HCT116 (cell line): Measurements from ENCODE around the gene TMTC2. TPM values are rescaled to one million over a fixed set of nuclear protein-coding genes. Genes with fewer than 3 reads are reported as not detected.
A peak's percentile ranks its signal among the peaks of the same experiment; 100 is the strongest.

Source experiments
- ATAC-seq: fragments of 200-7000 bp; cut with Tn5 transposase; 2 replicates; pipeline ENCODE4 v1.9.1; 2020; ENCODE audit warnings: mild to moderate bottlenecking, moderate library complexity
- BruUV-seq: library from RNA; stranded (reverse); fragments of 400-500 nt; replicated peaks from 2 replicates; lab custom pipeline; 2021; lab: Mats Ljungman, UMichigan
- CTCF ChIA-PET: fragments of 300-600 bp; sonication (Branson Sonifier 250); formaldehyde crosslinking; loops from one replicate; lab custom pipeline; 2021; ENCODE audit warnings: antibody characterized with exemption; lab: Charles Lee
- POLR2A ChIA-PET: fragments of 300-600, 350-600 bp; sonication (Branson Sonifier 250); formaldehyde crosslinking; loops from one replicate; lab custom pipeline; 2021; ENCODE audit warnings: antibody characterized with exemption; lab: Charles Lee
- RAD21 ChIA-PET, 2 experiments: fragments of 300-600 bp; sonication (Branson Sonifier 250); formaldehyde crosslinking; loops; one replicate each; lab custom pipeline; 2023; ENCODE audit warnings: low total read pairs in 2 of 2; ENCODE audit not compliant: uncharacterized antibody in 2 of 2, unreplicated experiment in 2 of 2, low non-redundant PET in 1 of 2; lab: Charles Lee
- DNase-seq: peaks from one replicate; pipeline ENCODE4 v3.0.0-alpha.2; 2010; ENCODE audit warnings: low read depth, low spot score
- H2AFZ ChIP-seq: fragments of 200-600 bp; shearing (Covaris generic), sonication (generic); 2 replicates; pipeline ENCODE4 v1.6.1; 2017; ENCODE audit warnings: low read depth, mixed run types, mixed read lengths, antibody characterized with exemption, low read length; ENCODE audit not compliant: poor library complexity, severe bottlenecking
- H3K27ac ChIP-seq: 2 replicates; pipeline ENCODE4 v1.5.1; 2012; ENCODE audit warnings: low read depth, low read length
- H3K27me3 ChIP-seq: fragments of 200-600 bp; sonication (generic); 2 replicates; pipeline ENCODE4 v1.6.1; 2016; ENCODE audit warnings: mixed run types, low read length, mixed read lengths; ENCODE audit not compliant: insufficient read depth
- H3K36me3 ChIP-seq, 2 experiments: fragments of 200-500 bp in 1 of 2; fragments of 200-600 bp in 1 of 2; sonication (Bioruptor generic) in 1 of 2; sonication (generic) in 1 of 2; 2 replicates each; pipeline versions ENCODE4 v1.5.1 to v1.6.1; 2014 to 2016; ENCODE audit warnings: low read length in 2 of 2, inconsistent platforms in 1 of 2, mixed read lengths in 1 of 2, mixed run types in 1 of 2; ENCODE audit not compliant: insufficient read depth in 2 of 2, control insufficient read depth in 1 of 2
- H3K4me1 ChIP-seq, 2 experiments: fragments of 200-600 bp in 1 of 2; sonication (generic) in 1 of 2; 2 replicates each; pipeline versions ENCODE4 v1.5.1 to v1.6.1; 2012 to 2017; ENCODE audit warnings: low read length in 2 of 2, inconsistent platforms in 1 of 2, mild to moderate bottlenecking in 1 of 2, mixed read lengths in 1 of 2, mixed run types in 1 of 2, moderate library complexity in 1 of 2; ENCODE audit not compliant: insufficient read depth in 2 of 2, control insufficient read depth in 1 of 2
- H3K4me2 ChIP-seq: fragments of 200-600 bp; sonication (generic); 2 replicates; pipeline ENCODE4 v1.6.1; 2017; ENCODE audit warnings: mixed run types, low read length, mixed read lengths
- H3K4me3 ChIP-seq, 2 experiments: fragments of 200-600 bp in 1 of 2; sonication (generic) in 1 of 2; replicated peaks in 1 of 2; 2 replicates each; pipeline ENCODE4 v1.5.1; 2011 to 2016; ENCODE audit warnings: low read length in 2 of 2, control low read depth in 1 of 2, low read depth in 1 of 2, mild to moderate bottlenecking in 1 of 2, mixed read lengths in 1 of 2, mixed run types in 1 of 2
- H3K79me2 ChIP-seq: fragments of 200-600 bp; sonication (generic); 2 replicates; pipeline ENCODE4 v1.6.1; 2017; ENCODE audit warnings: mild to moderate bottlenecking, mixed run types, low read length, moderate library complexity, mixed read lengths; ENCODE audit not compliant: insufficient read depth
- H3K9ac ChIP-seq: fragments of 200-600 bp; sonication (generic); 2 replicates; pipeline ENCODE4 v1.6.1; 2016; ENCODE audit warnings: low read length, mixed read lengths
- H3K9me2 ChIP-seq: fragments of 200-600 bp; sonication (generic), shearing (Covaris generic); 2 replicates; pipeline ENCODE4 v1.6.1; 2017; ENCODE audit warnings: mixed run types, mild to moderate bottlenecking, moderate library complexity; ENCODE audit not compliant: insufficient read depth
- H3K9me3 ChIP-seq, 2 experiments: fragments of 200-500 bp in 1 of 2; fragments of 200-600 bp in 1 of 2; sonication (Bioruptor generic) in 1 of 2; sonication (generic) in 1 of 2; 2 replicates each; pipeline ENCODE4 v1.6.1; 2014 to 2017; ENCODE audit warnings: low read length in 2 of 2, mixed read lengths in 2 of 2, inconsistent platforms in 1 of 2, low read depth in 1 of 2, mild to moderate bottlenecking in 1 of 2, mixed run types in 1 of 2, moderate library complexity in 1 of 2; ENCODE audit not compliant: control insufficient read depth in 1 of 2, insufficient read depth in 1 of 2
- H4K20me1 ChIP-seq: fragments of 200-600 bp; sonication (generic), shearing (Covaris generic); 2 replicates; pipeline ENCODE4 v1.6.1; 2017; ENCODE audit warnings: mixed run types, mild to moderate bottlenecking, moderate library complexity; ENCODE audit not compliant: insufficient read depth
- CBX3 ChIP-seq: IDR thresholded peaks from 2 replicates; pipeline ENCODE4 v1.6.1; 2012; ENCODE audit warnings: low read depth
- EZH2phosphoT487 ChIP-seq: fragments of 200-600 bp; IDR thresholded peaks from 2 replicates; pipeline ENCODE4 v1.6.1; 2018; ENCODE audit warnings: antibody characterized with exemption, borderline replicate concordance
- RAD21 ChIP-seq: IDR thresholded peaks from 2 replicates; pipeline ENCODE4 v1.6.1; 2012; ENCODE audit warnings: low read depth, mild to moderate bottlenecking
- intact Hi-C: fragments of 100-400 bp; cut with micrococcal nuclease; formaldehyde crosslinking; loops from 2 replicates; pipeline ENCODE4 v1.10.0; 2022
- total RNA-seq: library from RNA; stranded (reverse); gene quantifications from one replicate; pipeline ENCODE4 v1.2.1, GENCODE V29; 2021; ENCODE audit not compliant: unreplicated experiment
- TF ChIP-seq, protein P1 (sequence below): IDR thresholded peaks from 2 replicates; pipeline ENCODE4 v1.6.1; 2012
- TF ChIP-seq, protein P2 (sequence below): IDR thresholded peaks from 2 replicates; pipeline ENCODE4 v1.6.1; 2011; ENCODE audit warnings: mild to moderate bottlenecking, low read length, moderate library complexity; ENCODE audit not compliant: insufficient replicate concordance; ENCODE audit errors: extremely low read depth
- TF ChIP-seq, protein P3 (sequence below), 3 experiments: fragments of 200-600 bp in 1 of 3; sonication (generic) in 1 of 3; IDR thresholded peaks in 2 of 3; conservative IDR thresholded peaks in 1 of 3; 2 replicates each; pipeline ENCODE4 v1.5.1; 2012 to 2017; ENCODE audit warnings: low read depth in 2 of 3, low read length in 2 of 3, antibody characterized with exemption in 1 of 3, borderline replicate concordance in 1 of 3, control low read depth in 1 of 3, mild to moderate bottlenecking in 1 of 3, mixed read lengths in 1 of 3, mixed run types in 1 of 3, moderate library complexity in 1 of 3; ENCODE audit not compliant: insufficient read depth in 1 of 3

TMTC2 gene
- total RNA-seq, 1 experiment from 2014 or later = 11.5 TPM

DNA sequence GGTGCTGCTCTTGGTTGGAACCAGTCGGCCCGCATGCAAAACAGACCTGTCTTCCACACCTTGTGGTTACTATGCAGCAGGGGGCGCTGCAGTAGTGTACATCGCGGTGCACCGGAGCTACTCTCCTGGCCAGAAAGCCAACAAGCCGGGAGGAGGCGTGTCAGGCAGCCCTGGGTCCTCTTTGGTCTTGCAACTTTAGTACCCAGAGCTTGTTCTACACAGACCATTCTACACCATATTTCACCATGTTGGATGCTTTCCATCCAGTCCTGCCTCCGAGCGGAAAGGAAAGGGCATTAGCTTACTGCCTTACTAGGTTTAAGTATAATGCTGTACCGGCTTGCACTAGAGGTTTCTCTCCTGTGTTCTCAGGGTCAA is 927 bp upstream of the TMTC2 start:
- ChIA-PET CTCF (interaction anchor here (0.6 to 2.9 kb wide), 24 partner anchors 10 to 1823 kb away, joined by 3 to 23 read pairs (median 4); partner anchors contain the start of genes CCDC59 and METTL25), RAD21 (interaction anchor here (0.8 to 1.5 kb wide), 6 partner anchors 54 to 1823 kb away, joined by 3 to 4 read pairs (median 3); no protein-coding TSS in a partner anchor), POLR2A (interaction anchor here (0.8 to 1.9 kb wide), 3 partner anchors 8 to 35 kb away, joined by 3 to 12 read pairs (median 5); no protein-coding TSS in a partner anchor)
- no peaks in the 10 kb centered on the region for H4K20me1 ChIP-seq
- H3K9me2 ChIP-seq = no peaks in the 10 kb centered on the region
- H2AFZ ChIP-seq = peak overlapping the region; percentile 93
- H3K36me3 ChIP-seq = no peaks in the 10 kb centered on the region
- peak overlapping the region; percentile 88 for H3K4me2 ChIP-seq
- no peaks in the 10 kb centered on the region for H3K27me3 ChIP-seq
- TF ChIP-seq, protein P1, sequence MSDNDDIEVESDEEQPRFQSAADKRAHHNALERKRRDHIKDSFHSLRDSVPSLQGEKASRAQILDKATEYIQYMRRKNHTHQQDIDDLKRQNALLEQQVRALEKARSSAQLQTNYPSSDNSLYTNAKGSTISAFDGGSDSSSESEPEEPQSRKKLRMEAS = 0 out of 2 replicates have a peak, but pooled peaks have one; percentile 27
- TF ChIP-seq, protein P2, sequence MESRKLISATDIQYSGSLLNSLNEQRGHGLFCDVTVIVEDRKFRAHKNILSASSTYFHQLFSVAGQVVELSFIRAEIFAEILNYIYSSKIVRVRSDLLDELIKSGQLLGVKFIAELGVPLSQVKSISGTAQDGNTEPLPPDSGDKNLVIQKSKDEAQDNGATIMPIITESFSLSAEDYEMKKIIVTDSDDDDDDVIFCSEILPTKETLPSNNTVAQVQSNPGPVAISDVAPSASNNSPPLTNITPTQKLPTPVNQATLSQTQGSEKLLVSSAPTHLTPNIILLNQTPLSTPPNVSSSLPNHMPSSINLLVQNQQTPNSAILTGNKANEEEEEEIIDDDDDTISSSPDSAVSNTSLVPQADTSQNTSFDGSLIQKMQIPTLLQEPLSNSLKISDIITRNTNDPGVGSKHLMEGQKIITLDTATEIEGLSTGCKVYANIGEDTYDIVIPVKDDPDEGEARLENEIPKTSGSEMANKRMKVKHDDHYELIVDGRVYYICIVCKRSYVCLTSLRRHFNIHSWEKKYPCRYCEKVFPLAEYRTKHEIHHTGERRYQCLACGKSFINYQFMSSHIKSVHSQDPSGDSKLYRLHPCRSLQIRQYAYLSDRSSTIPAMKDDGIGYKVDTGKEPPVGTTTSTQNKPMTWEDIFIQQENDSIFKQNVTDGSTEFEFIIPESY = no peak
- TF ChIP-seq CBX3 = peak; percentile 87; the same call in 1 of the 2 replicates
- TF ChIP-seq RAD21 = peak; percentile 95
- TF ChIP-seq, protein P3, sequence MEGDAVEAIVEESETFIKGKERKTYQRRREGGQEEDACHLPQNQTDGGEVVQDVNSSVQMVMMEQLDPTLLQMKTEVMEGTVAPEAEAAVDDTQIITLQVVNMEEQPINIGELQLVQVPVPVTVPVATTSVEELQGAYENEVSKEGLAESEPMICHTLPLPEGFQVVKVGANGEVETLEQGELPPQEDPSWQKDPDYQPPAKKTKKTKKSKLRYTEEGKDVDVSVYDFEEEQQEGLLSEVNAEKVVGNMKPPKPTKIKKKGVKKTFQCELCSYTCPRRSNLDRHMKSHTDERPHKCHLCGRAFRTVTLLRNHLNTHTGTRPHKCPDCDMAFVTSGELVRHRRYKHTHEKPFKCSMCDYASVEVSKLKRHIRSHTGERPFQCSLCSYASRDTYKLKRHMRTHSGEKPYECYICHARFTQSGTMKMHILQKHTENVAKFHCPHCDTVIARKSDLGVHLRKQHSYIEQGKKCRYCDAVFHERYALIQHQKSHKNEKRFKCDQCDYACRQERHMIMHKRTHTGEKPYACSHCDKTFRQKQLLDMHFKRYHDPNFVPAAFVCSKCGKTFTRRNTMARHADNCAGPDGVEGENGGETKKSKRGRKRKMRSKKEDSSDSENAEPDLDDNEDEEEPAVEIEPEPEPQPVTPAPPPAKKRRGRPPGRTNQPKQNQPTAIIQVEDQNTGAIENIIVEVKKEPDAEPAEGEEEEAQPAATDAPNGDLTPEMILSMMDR (IDR thresholded peaks at IDR 0.05 in 2 of 3, conservative IDR thresholded peaks at IDR 0.05 in 1 of 3; ENCODE audit: borderline replicate concordance in 1 of 3, insufficient read depth in 1 of 3, low read depth in 2 of 3, low read length in 2 of 3) = peak; percentile 80 to 89 (median 82)
- no peak for TF ChIP-seq EZH2phosphoT487
- H3K9ac ChIP-seq = peak overlapping the region; percentile 55
- no peaks in the 10 kb centered on the region for H3K9me3 ChIP-seq
- DNase-seq (peak; percentile 86), ATAC-seq (peak; percentile 69)
- no peaks in the 10 kb centered on the region for H3K79me2 ChIP-seq
- peak overlapping the region; percentile 80 for H3K27ac ChIP-seq
- peak overlapping the region; percentile 68 to 69 for H3K4me3 ChIP-seq
- H3K4me1 ChIP-seq = peaks cover 4 to 18% of the 10 kb centered on the region in 2 experiments; a peak in 3 of 4 replicates
- BruUV-seq = no TSS peak
- intact Hi-C loops = loop anchor here (1.0 to 10.0 kb wide), 10 partner anchors 55 to 1817 kb away; partner anchors contain the start of genes CCDC59 and METTL25
